Coronary artery (tissue), 2 donors: ENCODE data around the gene SCAF1.
A peak's percentile ranks its signal among the peaks of the same experiment; 100 is the strongest.

Experiments used
- DNase-seq: peaks from one replicate; pipeline ENCODE4 v3.0.0-alpha.2; 2017; ENCODE audit warnings: low spot score
- H3K27ac ChIP-seq, 2 donors: fragments of 200-600 bp; sonication (generic); one replicate each; pipeline ENCODE4 v1.5.1; 2016 to 2019
- H3K4me3 ChIP-seq: fragments of 200-600 bp; sonication (generic); 2 replicates; pipeline ENCODE4 v1.5.1; 2016; ENCODE audit warnings: mild to moderate bottlenecking, moderate library complexity
- TF ChIP-seq, protein P1 (sequence below): fragments of 200-600 bp; sonication (generic); IDR thresholded peaks from one replicate; pipeline ENCODE4 v1.5.1; 2019; ENCODE audit warnings: antibody characterized with exemption

SCAF1 gene

DNA sequence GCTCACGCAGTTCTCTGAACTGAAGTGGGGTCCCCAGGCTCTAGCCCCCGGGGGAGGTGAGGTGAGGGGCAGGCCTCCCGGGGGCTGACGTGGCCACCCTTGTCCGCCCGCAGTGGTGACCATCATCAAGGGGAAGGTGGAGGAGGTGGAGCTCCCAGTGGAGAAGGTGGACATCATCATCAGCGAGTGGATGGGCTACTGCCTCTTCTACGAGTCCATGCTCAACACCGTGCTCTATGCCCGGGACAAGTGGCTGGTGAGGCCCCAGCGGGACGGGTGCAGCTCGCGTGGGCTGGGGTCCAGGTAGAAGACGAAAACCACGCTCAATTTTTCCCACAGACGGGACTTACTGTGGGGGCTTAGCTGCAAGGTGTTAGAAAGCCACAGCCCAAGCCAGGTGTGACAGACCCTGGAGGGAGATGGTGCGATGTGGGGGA, 41.8 kb downstream of the SCAF1 start:
- TF ChIP-seq, protein P1, sequence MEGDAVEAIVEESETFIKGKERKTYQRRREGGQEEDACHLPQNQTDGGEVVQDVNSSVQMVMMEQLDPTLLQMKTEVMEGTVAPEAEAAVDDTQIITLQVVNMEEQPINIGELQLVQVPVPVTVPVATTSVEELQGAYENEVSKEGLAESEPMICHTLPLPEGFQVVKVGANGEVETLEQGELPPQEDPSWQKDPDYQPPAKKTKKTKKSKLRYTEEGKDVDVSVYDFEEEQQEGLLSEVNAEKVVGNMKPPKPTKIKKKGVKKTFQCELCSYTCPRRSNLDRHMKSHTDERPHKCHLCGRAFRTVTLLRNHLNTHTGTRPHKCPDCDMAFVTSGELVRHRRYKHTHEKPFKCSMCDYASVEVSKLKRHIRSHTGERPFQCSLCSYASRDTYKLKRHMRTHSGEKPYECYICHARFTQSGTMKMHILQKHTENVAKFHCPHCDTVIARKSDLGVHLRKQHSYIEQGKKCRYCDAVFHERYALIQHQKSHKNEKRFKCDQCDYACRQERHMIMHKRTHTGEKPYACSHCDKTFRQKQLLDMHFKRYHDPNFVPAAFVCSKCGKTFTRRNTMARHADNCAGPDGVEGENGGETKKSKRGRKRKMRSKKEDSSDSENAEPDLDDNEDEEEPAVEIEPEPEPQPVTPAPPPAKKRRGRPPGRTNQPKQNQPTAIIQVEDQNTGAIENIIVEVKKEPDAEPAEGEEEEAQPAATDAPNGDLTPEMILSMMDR = no peak
- no peak overlapping the region for H3K27ac ChIP-seq
- peak; percentile 59 for DNase-seq
- no peak overlapping the region for H3K4me3 ChIP-seq

DNA sequence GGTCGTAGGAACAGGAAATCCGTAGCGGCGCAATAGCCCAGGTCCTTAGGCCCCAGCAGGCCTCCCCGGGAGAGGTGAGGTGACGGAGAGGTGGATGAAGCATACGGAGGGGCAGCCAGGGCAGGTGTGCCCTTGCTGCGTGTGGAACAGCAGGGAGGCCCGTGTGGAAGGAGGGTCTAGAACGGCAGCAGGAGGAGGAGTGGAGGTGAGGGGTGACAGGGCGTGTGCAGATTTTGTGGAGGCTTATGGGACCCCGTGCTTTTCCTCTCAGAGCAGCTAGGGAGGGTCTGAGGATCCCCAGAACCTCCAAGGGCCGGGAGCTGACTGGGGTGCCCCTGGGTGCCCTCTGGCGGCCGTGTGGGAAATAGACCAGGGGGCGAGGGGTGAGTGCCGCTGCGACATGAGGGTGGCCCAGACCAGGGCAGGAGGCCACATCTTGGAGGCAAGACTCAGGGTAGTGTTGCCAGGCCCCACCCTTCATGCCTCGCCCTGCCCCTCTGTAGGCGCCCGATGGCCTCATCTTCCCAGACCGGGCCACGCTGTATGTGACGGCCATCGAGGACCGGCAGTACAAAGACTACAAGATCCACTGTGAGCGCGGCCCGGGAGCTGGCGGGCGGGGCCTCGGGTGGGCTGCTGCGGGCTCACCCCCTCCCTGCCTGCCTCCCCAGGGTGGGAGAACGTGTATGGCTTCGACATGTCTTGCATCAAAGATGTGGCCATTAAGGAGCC, 42.4 kb downstream of the SCAF1 start:
- H3K27ac ChIP-seq = no peak overlapping the region
- DNase-seq = no peak
- H3K4me3 ChIP-seq = no peak overlapping the region
- TF ChIP-seq, protein P1 = no peak

DNA sequence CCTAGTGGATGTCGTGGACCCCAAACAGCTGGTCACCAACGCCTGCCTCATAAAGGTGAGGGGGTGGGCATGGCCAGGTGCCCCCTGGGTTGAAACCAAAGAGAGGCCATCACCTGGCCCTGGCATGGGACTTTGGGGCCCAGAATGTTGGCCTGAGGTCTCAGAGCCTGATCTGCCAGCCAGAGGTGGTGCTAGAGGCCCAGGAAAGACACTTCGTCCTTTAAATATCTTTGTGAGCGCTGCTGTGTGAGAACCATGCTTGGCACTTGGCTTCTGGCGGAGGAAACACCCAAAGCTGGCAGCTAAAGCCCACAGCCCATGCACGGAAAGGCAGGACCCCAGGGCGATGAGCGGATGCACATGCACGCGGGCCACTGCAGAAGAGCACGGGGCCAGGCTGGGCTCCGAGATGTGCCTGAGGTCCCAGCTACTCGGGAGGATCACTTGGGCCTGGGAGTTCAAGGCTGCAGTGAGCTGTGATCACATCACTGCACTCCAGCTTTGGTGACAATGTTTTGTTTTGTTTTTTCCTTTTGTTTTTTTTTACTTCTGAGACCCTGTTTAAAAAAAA, 43.1 kb downstream of the SCAF1 start:
- H3K27ac ChIP-seq = no peak overlapping the region
- no peak overlapping the region for H3K4me3 ChIP-seq
- DNase-seq = no peak
- TF ChIP-seq, protein P1 = no peak

DNA sequence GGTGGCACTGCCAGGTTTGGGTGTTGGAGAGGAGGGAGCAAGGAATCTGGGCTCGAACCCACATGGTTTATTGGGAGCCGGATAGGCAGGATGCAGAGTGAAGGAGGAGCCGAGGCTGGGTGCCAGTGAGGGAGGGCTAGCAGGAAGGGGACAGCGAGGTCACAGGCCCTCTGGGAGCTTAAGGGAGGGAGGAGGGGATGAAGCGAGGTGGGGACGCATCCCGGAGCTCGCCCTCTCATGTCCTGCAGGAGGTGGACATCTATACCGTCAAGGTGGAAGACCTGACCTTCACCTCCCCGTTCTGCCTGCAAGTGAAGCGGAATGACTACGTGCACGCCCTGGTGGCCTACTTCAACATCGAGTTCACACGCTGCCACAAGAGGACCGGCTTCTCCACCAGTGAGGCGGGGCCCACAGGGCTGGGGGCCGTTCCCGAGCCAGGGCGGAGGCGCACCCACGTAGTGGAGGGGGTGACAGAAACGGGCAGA, 43.9 kb downstream of the SCAF1 start:
- DNase-seq = no peak
- H3K27ac ChIP-seq = no peak overlapping the region
- TF ChIP-seq, protein P1 = no peak
- no peak overlapping the region for H3K4me3 ChIP-seq

DNA sequence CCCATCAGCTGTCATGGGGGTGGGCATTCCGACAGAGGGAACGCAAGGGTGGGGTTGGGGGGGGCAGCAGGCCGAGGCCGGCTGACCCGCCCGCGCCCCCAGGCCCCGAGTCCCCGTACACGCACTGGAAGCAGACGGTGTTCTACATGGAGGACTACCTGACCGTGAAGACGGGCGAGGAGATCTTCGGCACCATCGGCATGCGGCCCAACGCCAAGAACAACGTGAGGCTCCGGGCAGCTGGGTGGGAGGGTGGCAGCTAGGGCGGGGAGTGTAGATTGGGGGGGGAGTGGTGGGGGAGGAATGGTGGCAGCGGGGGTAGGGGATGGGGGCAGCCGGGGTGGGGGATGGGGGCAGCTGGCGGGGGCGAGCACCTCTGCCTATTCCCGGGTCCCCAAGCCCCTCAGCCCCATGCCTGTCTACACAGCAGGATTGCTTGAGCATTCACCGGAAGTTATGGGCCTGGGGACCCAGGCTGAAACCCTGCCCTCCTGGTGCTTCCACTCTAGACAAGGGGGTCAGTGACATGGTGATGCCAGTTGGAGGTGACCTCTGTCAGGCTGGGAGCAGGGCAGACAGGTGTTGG, 44.6 kb downstream of the SCAF1 start:
- Histone ChIP-seq H3K27ac (no peak overlapping the region), H3K4me3 (no peak overlapping the region)
- no peak for DNase-seq
- TF ChIP-seq, protein P1 = no peak

DNA sequence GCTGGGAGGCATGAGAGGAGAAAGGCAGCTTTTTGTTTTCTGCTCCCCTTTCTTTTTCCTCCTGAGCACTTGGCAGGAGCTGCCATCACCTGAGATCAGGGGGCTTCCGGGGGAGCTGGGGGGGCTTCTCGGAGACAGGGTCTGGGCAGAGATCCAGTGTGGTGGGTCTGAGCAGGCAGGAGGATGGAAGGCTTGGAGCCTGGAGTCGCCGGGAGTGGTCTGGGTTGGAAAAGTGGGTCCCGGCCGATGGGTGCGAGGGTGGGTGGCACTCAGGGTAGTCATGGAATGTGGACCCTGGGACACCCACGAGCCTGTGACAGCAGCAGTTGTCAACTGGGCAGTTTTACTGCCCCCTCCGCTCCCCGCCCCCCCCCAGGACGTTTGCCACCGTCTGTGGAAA, 45.1 kb downstream of the SCAF1 start:
- DNase-seq = no peak
- H3K4me3 ChIP-seq = no peak overlapping the region
- TF ChIP-seq, protein P1 = no peak
- H3K27ac ChIP-seq = no peak overlapping the region
